GM12878 (cell line): ENCODE measurements around the gene CELSR2. TPM values are rescaled to one million over a fixed set of nuclear protein-coding genes. Genes with fewer than 3 reads are reported as not detected.

Experiments used
- ATAC-seq: fragments of 200-7000 bp; cut with Tn5 transposase; 3 replicates; pipeline ENCODE4 v1.9.1; 2020; ENCODE audit warnings: mild to moderate bottlenecking, moderate library complexity
- BruUV-seq: library from RNA; stranded (reverse); fragments of 400-500 nt; replicated peaks from 2 replicates; lab custom pipeline; 2021; lab: Mats Ljungman, UMichigan
- CTCF ChIA-PET: fragments of 300-600 bp; sonication (Branson Sonifier 250); formaldehyde crosslinking; extraction: SDS; loops from one replicate; lab custom pipeline; 2021; ENCODE audit warnings: inconsistent platforms; lab: Yijun Ruan, JAX
- POLR2A ChIA-PET: fragments of 350-600 bp; formaldehyde crosslinking; extraction: SDS; loops from one replicate; lab custom pipeline; 2021; ENCODE audit warnings: inconsistent platforms; lab: Charles Lee
- RAD21 ChIA-PET: fragments of 300-600 bp; sonication (Branson Sonifier 250); formaldehyde crosslinking; loops from one replicate; lab custom pipeline; 2023; ENCODE audit warnings: antibody characterized with exemption; ENCODE audit not compliant: unreplicated experiment; lab: Charles Lee
- SMC1A ChIA-PET: fragments of 300-600 bp; sonication (Branson Sonifier 250); formaldehyde crosslinking; loops from one replicate; lab custom pipeline; 2023; ENCODE audit not compliant: unreplicated experiment, uncharacterized antibody; lab: Charles Lee
- DNase-seq: peaks from one replicate; pipeline ENCODE4 v3.0.0-alpha.2; 2011; ENCODE audit warnings: low read depth, low spot score
- FAIRE-seq: peaks from 3 replicates; lab custom pipeline; 2011; peaks lifted over from hg19 to GRCh38; lab: Jason Lieb, UNC
- H2AFZ ChIP-seq: 2 replicates; pipeline ENCODE4 v1.6.0; 2011; ENCODE audit warnings: low read depth, low read length, control low read depth; ENCODE audit not compliant: control insufficient read depth
- H3K27ac ChIP-seq: 2 replicates; pipeline ENCODE4 v1.5.1; 2011; ENCODE audit warnings: control low read depth; ENCODE audit not compliant: control insufficient read depth, insufficient read depth
- H3K27me3 ChIP-seq, 2 experiments: replicated peaks in 1 of 2; 2 replicates each; pipeline versions ENCODE4 v1.6.0 to v1.6.1; 2011; ENCODE audit warnings: low read length in 1 of 2; ENCODE audit not compliant: control insufficient read depth in 2 of 2, insufficient read depth in 2 of 2
- H3K36me3 ChIP-seq, 2 experiments: 2 replicates each; pipeline ENCODE4 v1.5.1; 2011; ENCODE audit warnings: low read length in 1 of 2; ENCODE audit not compliant: control insufficient read depth in 2 of 2, insufficient read depth in 2 of 2
- H3K4me1 ChIP-seq: 2 replicates; pipeline ENCODE4 v1.6.1; 2011; ENCODE audit warnings: mild to moderate bottlenecking, low read length, moderate library complexity, mixed read lengths; ENCODE audit not compliant: control insufficient read depth, insufficient read depth
- H3K4me2 ChIP-seq: 2 replicates; pipeline ENCODE4 v1.6.0; 2011; ENCODE audit warnings: control low read depth; ENCODE audit not compliant: control insufficient read depth, insufficient read depth
- H3K4me3 ChIP-seq: fragments of 200-600 bp; sonication (generic); 2 replicates; pipeline ENCODE4 v1.5.1; 2016
- H3K79me2 ChIP-seq: 2 replicates; pipeline ENCODE4 v1.6.0; 2011; ENCODE audit warnings: low read length; ENCODE audit not compliant: control insufficient read depth, insufficient read depth
- H3K9ac ChIP-seq: 2 replicates; pipeline ENCODE4 v1.8.0; 2011; ENCODE audit warnings: low read length, control low read depth, mixed read lengths; ENCODE audit not compliant: control insufficient read depth, insufficient read depth
- H3K9me3 ChIP-seq: replicated peaks from 3 replicates; pipeline ENCODE4 v1.5.1; 2011; ENCODE audit warnings: mild to moderate bottlenecking, low read length; ENCODE audit not compliant: control insufficient read depth, insufficient read depth
- H4K20me1 ChIP-seq: 2 replicates; pipeline ENCODE4 v1.6.0; 2011; ENCODE audit not compliant: control insufficient read depth, insufficient read depth
- EZH2 ChIP-seq: IDR thresholded peaks from 2 replicates; pipeline ENCODE4 v1.6.1; 2012; ENCODE audit warnings: low read depth, mild to moderate bottlenecking, control low read depth, inconsistent platforms, low read length, borderline replicate concordance; ENCODE audit not compliant: control insufficient read depth
- FOXM1 ChIP-seq: IDR thresholded peaks from 2 replicates; pipeline ENCODE4 v1.6.1; 2012; ENCODE audit warnings: low read depth, mild to moderate bottlenecking, inconsistent platforms, low read length, moderate library complexity
- KDM1A ChIP-seq: fragments of 200-600 bp; sonication (generic); IDR thresholded peaks from 2 replicates; pipeline ENCODE4 v1.6.1; 2016; ENCODE audit warnings: borderline replicate concordance
- POLR2AphosphoS5 ChIP-seq: IDR thresholded peaks from 2 replicates; pipeline ENCODE4 v1.6.1; 2011; ENCODE audit warnings: mild to moderate bottlenecking, low read length, inconsistent platforms
- RAD21 ChIP-seq: IDR thresholded peaks from 2 replicates; pipeline ENCODE4 v1.6.1; 2011; ENCODE audit warnings: mild to moderate bottlenecking, low read depth, low read length, moderate library complexity; ENCODE audit not compliant: insufficient read depth
- SMARCA5 ChIP-seq: fragments of 450-650 bp; IDR thresholded peaks from 2 replicates; pipeline ENCODE4 v1.6.1; 2017; ENCODE audit warnings: mild to moderate bottlenecking
- TCF12 ChIP-seq: IDR thresholded peaks from 2 replicates; pipeline ENCODE4 v1.6.1; 2011; ENCODE audit warnings: low read depth, mild to moderate bottlenecking, low read length
- YY1 ChIP-seq: IDR thresholded peaks from 2 replicates; pipeline ENCODE4 v1.6.1; 2011; ENCODE audit warnings: low read depth, mild to moderate bottlenecking, low read length
- WGBS: methylation state at CpG from one replicate; pipeline ENCODE4 v1.1.6; 2016; ENCODE audit warnings: low lambda C conversion rate; ENCODE audit not compliant: insufficient replicate concordance, insufficient coverage; ENCODE audit errors: missing lambda C conversion rate; 5-methylcytosine and 5-hydroxymethylcytosine counted together
- in situ Hi-C: fragments of 300-500 bp; cut with MboI; formaldehyde crosslinking; loops from 9 replicates; pipeline ENCODE4 v1.14.3; 2018; ENCODE audit warnings: mixed read lengths
- intact Hi-C: fragments of 100-400 bp; cut with micrococcal nuclease; formaldehyde crosslinking; loops from one replicate; pipeline ENCODE4 v1.14.2; 2022; ENCODE audit not compliant: unreplicated experiment
- polyA plus RNA-seq, 11 experiments: library from polyadenylated mRNA; depleted of rRNA in 4 of 11; unstranded in 6 of 11; stranded (reverse) in 5 of 11; fragments of >200 nt; fragmentation: Nextera tagmentation in 4 of 11; fragmentation: Illumina TruSeq in 1 of 11; extraction: Ambion mirVana in 4 of 11; extraction: Trizol in 1 of 11; gene quantifications; 1 replicate in 1 of 11; 2 replicates in 10 of 11; pipeline versions ENCODE4 v1.2.1 to v1.2.3, GENCODE V29; 2011 to 2016; ENCODE audit warnings: inconsistent platforms in 2 of 11, missing spikeins in 2 of 11, low read depth in 1 of 11
- total RNA-seq, 4 experiments: library from RNA; depleted of rRNA in 3 of 4; stranded (reverse); fragments of >200 nt in 3 of 4; fragmentation: Illumina TruSeq in 1 of 4; extraction: Trizol in 1 of 4; gene quantifications; 2 replicates each; pipeline versions ENCODE4 v1.2.1 to v1.2.3, GENCODE V29; 2013 to 2021
- TF ChIP-seq, protein P1 (sequence below): fragments of 450-650 bp; conservative IDR thresholded peaks from 2 replicates; pipeline ENCODE4 v1.6.1; 2017; ENCODE audit warnings: mild to moderate bottlenecking, moderate library complexity
- TF ChIP-seq, protein P2 (sequence below): fragments of 450-650 bp; formaldehyde crosslinking; IDR thresholded peaks from 2 replicates; pipeline ENCODE4 v1.5.0; 2022; ENCODE audit warnings: mild to moderate bottlenecking, missing genetic modification characterization

The CELSR2 gene
- total and polyA plus RNA-seq, 10 of the 15 experiments (the other 5 are each of a cell fraction or from before 2014, with no cell fraction given) = under 0.01 to 0.15 (median 0.04) TPM; not detected in 2

DNA sequence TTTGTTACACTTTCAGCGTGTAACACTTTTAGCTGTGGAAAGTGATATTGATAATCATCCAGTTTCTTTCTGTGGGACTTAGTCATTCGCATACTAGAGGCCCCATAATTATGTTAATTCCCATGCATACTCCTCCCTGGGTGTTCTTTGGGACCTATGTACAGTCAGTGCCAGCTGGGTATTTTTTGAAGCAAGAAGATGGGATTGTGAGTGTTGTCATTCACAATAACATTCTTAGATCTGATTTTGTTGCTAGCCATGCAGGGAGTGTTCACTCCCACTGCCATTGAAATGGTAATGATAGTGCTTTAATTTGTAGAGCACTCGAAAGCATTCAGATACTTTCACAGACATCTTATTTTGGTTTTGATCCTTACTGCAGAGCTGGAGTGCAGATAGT is 24.0 kb upstream of the CELSR2 start:
- no peak overlapping the region for H2AFZ ChIP-seq
- in situ Hi-C loops (no loop called here), intact Hi-C loops (no loop called here)
- no peaks in the 10 kb centered on the region for H4K20me1 ChIP-seq
- no peak for FAIRE-seq
- no peak overlapping the region for H3K27ac ChIP-seq
- no peak overlapping the region for H3K9ac ChIP-seq
- WGBS = 67% methylated on average over 3 of the region's 3 CpGs
- no peak overlapping the region for H3K4me2 ChIP-seq
- SMC1A ChIA-PET = no interaction called here
- peaks cover 6 to 10% of the 10 kb centered on the region in 2 experiments for H3K36me3 ChIP-seq
- BruUV-seq = no TSS peak
- no peak for ATAC-seq
- TF ChIP-seq POLR2AphosphoS5 (no peak), KDM1A (no peak)
- H3K9me3 ChIP-seq = no peaks in the 10 kb centered on the region
- H3K27me3 ChIP-seq = no peaks in the 10 kb centered on the region
- CTCF ChIA-PET = interaction anchor here (0.8 to 1.5 kb wide), 2 partner anchors 12 to 174 kb away, joined by 3 read pairs; partner anchors contain the start of gene SARS1
- no peak overlapping the region for H3K4me3 ChIP-seq
- H3K79me2 ChIP-seq = peaks cover 8% of the 10 kb centered on the region
- H3K4me1 ChIP-seq = no peaks in the 10 kb centered on the region
- POLR2A ChIA-PET = interaction anchor here (1.1 to 1.5 kb wide), 3 partner anchors 11 to 31 kb away, joined by 3 to 5 read pairs (median 4); partner anchors contain the start of gene SARS1
- DNase-seq = no peak
- RAD21 ChIA-PET = interaction anchor here (1.3 kb wide), 1 partner anchor 12 kb away, joined by 4 read pairs; the partner anchor contains the start of gene SARS1

DNA sequence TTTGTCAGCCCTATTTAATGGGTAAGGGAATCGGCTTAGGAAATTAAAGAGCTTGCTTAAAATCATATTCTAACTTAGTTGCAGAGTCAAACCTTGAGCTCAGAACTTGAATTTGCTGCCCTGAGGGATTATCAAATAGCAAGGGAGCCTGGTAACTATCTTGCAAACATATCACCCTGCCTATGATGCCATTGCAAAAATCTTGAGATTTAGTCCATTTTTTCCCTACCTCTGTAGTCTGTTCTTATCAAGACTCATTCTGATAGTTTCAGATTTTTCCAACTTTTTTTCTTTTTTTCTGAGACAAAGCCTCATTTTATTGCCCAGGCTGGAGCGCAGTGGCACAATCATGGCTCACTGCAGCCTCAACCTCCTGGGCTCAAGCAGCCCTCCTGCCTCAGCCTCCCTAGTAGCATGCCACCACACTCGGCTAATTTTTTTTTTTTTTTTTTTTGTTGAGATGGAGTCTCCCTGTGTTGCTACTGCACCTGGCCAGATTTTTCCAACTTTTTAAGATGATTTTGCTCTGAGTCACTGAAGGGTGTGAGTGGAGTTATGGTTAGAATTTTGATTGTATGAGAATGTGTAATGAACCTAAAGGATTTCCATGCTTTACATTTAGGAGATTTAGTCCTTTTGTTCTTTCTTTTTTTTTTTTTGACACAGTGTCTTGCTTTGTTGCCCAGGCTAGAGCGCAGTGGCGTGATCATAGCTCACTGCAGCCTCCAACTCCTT is 23.5 kb upstream of the CELSR2 start:
- H3K27ac ChIP-seq = no peak overlapping the region
- no peaks in the 10 kb centered on the region for H3K27me3 ChIP-seq
- POLR2A ChIA-PET = interaction anchor here (1.1 to 1.5 kb wide), 3 partner anchors 12 to 32 kb away, joined by 3 to 5 read pairs (median 4); partner anchors contain the start of gene SARS1
- WGBS = 97% methylated on average over 4 of the region's 5 CpGs
- RAD21 ChIA-PET = interaction anchor here (1.3 kb wide), 1 partner anchor 12 kb away, joined by 4 read pairs; the partner anchor contains the start of gene SARS1
- no peak overlapping the region for H2AFZ ChIP-seq
- CTCF ChIA-PET = interaction anchor here (0.8 to 1.5 kb wide), 2 partner anchors 12 to 173 kb away, joined by 3 read pairs; partner anchors contain the start of gene SARS1
- no peak overlapping the region for H3K4me2 ChIP-seq
- intact Hi-C loops = no loop called here
- DNase-seq (no peak), ATAC-seq (no peak), FAIRE-seq (no peak)
- SMC1A ChIA-PET = no interaction called here
- BruUV-seq = no TSS peak
- peaks cover 6 to 10% of the 10 kb centered on the region in 2 experiments for H3K36me3 ChIP-seq
- H3K4me3 ChIP-seq = no peak overlapping the region
- H3K9ac ChIP-seq = no peak overlapping the region
- H3K79me2 ChIP-seq = peaks cover 8% of the 10 kb centered on the region
- no peaks in the 10 kb centered on the region for H4K20me1 ChIP-seq
- in situ Hi-C loops = no loop called here
- H3K9me3 ChIP-seq = no peaks in the 10 kb centered on the region
- H3K4me1 ChIP-seq = no peaks in the 10 kb centered on the region
- TF ChIP-seq, protein P1, sequence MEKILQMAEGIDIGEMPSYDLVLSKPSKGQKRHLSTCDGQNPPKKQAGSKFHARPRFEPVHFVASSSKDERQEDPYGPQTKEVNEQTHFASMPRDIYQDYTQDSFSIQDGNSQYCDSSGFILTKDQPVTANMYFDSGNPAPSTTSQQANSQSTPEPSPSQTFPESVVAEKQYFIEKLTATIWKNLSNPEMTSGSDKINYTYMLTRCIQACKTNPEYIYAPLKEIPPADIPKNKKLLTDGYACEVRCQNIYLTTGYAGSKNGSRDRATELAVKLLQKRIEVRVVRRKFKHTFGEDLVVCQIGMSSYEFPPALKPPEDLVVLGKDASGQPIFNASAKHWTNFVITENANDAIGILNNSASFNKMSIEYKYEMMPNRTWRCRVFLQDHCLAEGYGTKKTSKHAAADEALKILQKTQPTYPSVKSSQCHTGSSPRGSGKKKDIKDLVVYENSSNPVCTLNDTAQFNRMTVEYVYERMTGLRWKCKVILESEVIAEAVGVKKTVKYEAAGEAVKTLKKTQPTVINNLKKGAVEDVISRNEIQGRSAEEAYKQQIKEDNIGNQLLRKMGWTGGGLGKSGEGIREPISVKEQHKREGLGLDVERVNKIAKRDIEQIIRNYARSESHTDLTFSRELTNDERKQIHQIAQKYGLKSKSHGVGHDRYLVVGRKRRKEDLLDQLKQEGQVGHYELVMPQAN = no peak
- no peak for TF ChIP-seq SMARCA5
- TF ChIP-seq YY1 = no peak
- TF ChIP-seq, protein P2, sequence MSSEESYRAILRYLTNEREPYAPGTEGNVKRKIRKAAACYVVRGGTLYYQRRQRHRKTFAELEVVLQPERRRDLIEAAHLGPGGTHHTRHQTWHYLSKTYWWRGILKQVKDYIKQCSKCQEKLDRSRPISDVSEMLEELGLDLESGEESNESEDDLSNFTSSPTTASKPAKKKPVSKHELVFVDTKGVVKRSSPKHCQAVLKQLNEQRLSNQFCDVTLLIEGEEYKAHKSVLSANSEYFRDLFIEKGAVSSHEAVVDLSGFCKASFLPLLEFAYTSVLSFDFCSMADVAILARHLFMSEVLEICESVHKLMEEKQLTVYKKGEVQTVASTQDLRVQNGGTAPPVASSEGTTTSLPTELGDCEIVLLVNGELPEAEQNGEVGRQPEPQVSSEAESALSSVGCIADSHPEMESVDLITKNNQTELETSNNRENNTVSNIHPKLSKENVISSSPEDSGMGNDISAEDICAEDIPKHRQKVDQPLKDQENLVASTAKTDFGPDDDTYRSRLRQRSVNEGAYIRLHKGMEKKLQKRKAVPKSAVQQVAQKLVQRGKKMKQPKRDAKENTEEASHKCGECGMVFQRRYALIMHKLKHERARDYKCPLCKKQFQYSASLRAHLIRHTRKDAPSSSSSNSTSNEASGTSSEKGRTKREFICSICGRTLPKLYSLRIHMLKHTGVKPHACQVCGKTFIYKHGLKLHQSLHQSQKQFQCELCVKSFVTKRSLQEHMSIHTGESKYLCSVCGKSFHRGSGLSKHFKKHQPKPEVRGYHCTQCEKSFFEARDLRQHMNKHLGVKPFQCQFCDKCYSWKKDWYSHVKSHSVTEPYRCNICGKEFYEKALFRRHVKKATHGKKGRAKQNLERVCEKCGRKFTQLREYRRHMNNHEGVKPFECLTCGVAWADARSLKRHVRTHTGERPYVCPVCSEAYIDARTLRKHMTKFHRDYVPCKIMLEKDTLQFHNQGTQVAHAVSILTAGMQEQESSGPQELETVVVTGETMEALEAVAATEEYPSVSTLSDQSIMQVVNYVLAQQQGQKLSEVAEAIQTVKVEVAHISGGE = no peak
- no peak for TF ChIP-seq EZH2
- TF ChIP-seq TCF12 = no peak
- TF ChIP-seq FOXM1 = no peak
- TF ChIP-seq RAD21 = no peak
